HEK293T (cell line): Measurements from ENCODE around the gene FAM217B.

Experiments
- ARNT ChIP-seq: fragments of 450-650 bp; IDR thresholded peaks from 2 replicates; pipeline ENCODE4 v1.6.1; 2017; ENCODE audit warnings: mild to moderate bottlenecking
- BHLHE40 ChIP-seq: fragments of 450-650 bp; IDR thresholded peaks from 2 replicates; pipeline ENCODE4 v1.6.1; 2016; ENCODE audit warnings: mild to moderate bottlenecking, moderate library complexity, borderline replicate concordance
- FOXA1 ChIP-seq: fragments of 450-650 bp; IDR thresholded peaks from 2 replicates; pipeline ENCODE4 v1.6.1; 2016; ENCODE audit warnings: mild to moderate bottlenecking
- FOXM1 ChIP-seq: fragments of 450-650 bp; IDR thresholded peaks from 2 replicates; pipeline ENCODE4 v1.6.1; 2017; ENCODE audit warnings: mild to moderate bottlenecking, borderline replicate concordance
- HDGF ChIP-seq: fragments of 450-650 bp; IDR thresholded peaks from 2 replicates; pipeline ENCODE4 v1.6.1; 2017; ENCODE audit warnings: antibody characterized with exemption, borderline replicate concordance
- SP1 ChIP-seq: fragments of 450-650 bp; IDR thresholded peaks from 2 replicates; pipeline ENCODE4 v1.6.1; 2017
- SUZ12 ChIP-seq: fragments of 450-650 bp; IDR thresholded peaks from 2 replicates; pipeline ENCODE4 v1.6.1; 2016; ENCODE audit warnings: mild to moderate bottlenecking
- ZNF384 ChIP-seq: fragments of 450-650 bp; IDR thresholded peaks from 2 replicates; pipeline ENCODE4 v1.6.1; 2016

- no peak for TF ChIP-seq SP1
- no peak for TF ChIP-seq BHLHE40
- TF ChIP-seq FOXM1: no peak
- TF ChIP-seq ARNT: no peak
- no peak for TF ChIP-seq HDGF
- no peak for TF ChIP-seq SUZ12
- no peak for TF ChIP-seq FOXA1
- TF ChIP-seq ZNF384: no peak
Observed at GRCh38 chr20:59935457-59936185, 4.6 kb upstream of the FAM217B start.
